ENCODE data around the gene HBP1. TPM values are rescaled to one million over a fixed set of nuclear protein-coding genes. Genes with fewer than 3 reads are reported as not detected.

Gene HBP1
- polyA plus RNA-seq, 1 donor from 2014 or later: 37.7 TPM

DNA sequence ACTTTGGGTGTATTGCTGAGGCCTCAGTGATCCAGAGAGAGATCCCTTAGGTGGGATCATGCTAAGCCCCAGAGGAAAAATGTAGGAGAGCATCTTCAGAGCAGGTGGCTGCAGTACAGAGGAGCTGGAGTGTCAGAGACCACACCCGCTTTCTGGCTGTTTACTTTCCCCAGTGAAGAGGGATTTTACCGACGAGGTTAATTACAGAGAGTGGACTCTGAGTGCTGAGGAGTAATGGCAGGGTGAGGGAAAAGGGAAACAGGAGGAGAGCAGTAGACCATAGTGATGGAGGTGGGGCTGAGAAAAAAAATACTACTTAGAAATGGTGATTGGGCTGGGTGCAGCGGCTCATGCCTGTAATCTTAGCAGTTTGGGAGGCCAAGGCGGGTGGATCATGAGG is 43.3 kb upstream of the HBP1 start:
- H3K4me3 ChIP-seq (ENCODE audit: low read length): no peak overlapping the region
- H3K9me2 ChIP-seq (ENCODE audit: insufficient read depth, low read length): no peaks in the 10 kb centered on the region
- H4K20me1 ChIP-seq (ENCODE audit: insufficient read depth): no peaks in the 10 kb centered on the region
- TF ChIP-seq SMC3 (conservative IDR thresholded peaks at IDR 0.05; ENCODE audit: poor library complexity) (no peak), TAF1 (IDR thresholded peaks at IDR 0.05; ENCODE audit: low read depth) (no peak), EP300 (conservative IDR thresholded peaks at IDR 0.05; ENCODE audit: poor library complexity, severe bottlenecking) (no peak), POLR2AphosphoS5 (IDR thresholded peaks at IDR 0.05) (no peak), RAD21 (conservative IDR thresholded peaks at IDR 0.05) (no peak), MXI1 (conservative IDR thresholded peaks at IDR 0.05; ENCODE audit: poor library complexity, severe bottlenecking) (no peak), EZH2 (IDR thresholded peaks at IDR 0.05; ENCODE audit: borderline replicate concordance, insufficient read depth, low read length, poor library complexity, severe bottlenecking) (no peak)
- TF ChIP-seq, protein P1, sequence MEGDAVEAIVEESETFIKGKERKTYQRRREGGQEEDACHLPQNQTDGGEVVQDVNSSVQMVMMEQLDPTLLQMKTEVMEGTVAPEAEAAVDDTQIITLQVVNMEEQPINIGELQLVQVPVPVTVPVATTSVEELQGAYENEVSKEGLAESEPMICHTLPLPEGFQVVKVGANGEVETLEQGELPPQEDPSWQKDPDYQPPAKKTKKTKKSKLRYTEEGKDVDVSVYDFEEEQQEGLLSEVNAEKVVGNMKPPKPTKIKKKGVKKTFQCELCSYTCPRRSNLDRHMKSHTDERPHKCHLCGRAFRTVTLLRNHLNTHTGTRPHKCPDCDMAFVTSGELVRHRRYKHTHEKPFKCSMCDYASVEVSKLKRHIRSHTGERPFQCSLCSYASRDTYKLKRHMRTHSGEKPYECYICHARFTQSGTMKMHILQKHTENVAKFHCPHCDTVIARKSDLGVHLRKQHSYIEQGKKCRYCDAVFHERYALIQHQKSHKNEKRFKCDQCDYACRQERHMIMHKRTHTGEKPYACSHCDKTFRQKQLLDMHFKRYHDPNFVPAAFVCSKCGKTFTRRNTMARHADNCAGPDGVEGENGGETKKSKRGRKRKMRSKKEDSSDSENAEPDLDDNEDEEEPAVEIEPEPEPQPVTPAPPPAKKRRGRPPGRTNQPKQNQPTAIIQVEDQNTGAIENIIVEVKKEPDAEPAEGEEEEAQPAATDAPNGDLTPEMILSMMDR (IDR thresholded peaks at IDR 0.05; ENCODE audit: poor library complexity, severe bottlenecking): no peak
- TF ChIP-seq, protein P2, sequence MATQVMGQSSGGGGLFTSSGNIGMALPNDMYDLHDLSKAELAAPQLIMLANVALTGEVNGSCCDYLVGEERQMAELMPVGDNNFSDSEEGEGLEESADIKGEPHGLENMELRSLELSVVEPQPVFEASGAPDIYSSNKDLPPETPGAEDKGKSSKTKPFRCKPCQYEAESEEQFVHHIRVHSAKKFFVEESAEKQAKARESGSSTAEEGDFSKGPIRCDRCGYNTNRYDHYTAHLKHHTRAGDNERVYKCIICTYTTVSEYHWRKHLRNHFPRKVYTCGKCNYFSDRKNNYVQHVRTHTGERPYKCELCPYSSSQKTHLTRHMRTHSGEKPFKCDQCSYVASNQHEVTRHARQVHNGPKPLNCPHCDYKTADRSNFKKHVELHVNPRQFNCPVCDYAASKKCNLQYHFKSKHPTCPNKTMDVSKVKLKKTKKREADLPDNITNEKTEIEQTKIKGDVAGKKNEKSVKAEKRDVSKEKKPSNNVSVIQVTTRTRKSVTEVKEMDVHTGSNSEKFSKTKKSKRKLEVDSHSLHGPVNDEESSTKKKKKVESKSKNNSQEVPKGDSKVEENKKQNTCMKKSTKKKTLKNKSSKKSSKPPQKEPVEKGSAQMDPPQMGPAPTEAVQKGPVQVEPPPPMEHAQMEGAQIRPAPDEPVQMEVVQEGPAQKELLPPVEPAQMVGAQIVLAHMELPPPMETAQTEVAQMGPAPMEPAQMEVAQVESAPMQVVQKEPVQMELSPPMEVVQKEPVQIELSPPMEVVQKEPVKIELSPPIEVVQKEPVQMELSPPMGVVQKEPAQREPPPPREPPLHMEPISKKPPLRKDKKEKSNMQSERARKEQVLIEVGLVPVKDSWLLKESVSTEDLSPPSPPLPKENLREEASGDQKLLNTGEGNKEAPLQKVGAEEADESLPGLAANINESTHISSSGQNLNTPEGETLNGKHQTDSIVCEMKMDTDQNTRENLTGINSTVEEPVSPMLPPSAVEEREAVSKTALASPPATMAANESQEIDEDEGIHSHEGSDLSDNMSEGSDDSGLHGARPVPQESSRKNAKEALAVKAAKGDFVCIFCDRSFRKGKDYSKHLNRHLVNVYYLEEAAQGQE (IDR thresholded peaks at IDR 0.05; ENCODE audit: borderline replicate concordance): no peak
- H3K4me2 ChIP-seq (ENCODE audit: low read length): no peak overlapping the region
- no peak overlapping the region for H3K27ac ChIP-seq (ENCODE audit: low read length)
- no peaks in the 10 kb centered on the region for H3K9me3 ChIP-seq (ENCODE audit: low read length)
- H3F3A ChIP-seq (ENCODE audit: insufficient read depth, low read length, poor library complexity, severe bottlenecking): no peaks in the 10 kb centered on the region
- H2AFZ ChIP-seq (ENCODE audit: low read depth, low read length): no peak overlapping the region
- H3K36me3 ChIP-seq (ENCODE audit: insufficient read depth, low read length): no peaks in the 10 kb centered on the region
- H3K79me2 ChIP-seq (replicated peaks; ENCODE audit: insufficient read depth, low read length): no peaks in the 10 kb centered on the region
- H3K27me3 ChIP-seq (ENCODE audit: insufficient read depth, low read depth, low read length): no peaks in the 10 kb centered on the region
- H3K9ac ChIP-seq (ENCODE audit: low read length): no peak overlapping the region

DNA sequence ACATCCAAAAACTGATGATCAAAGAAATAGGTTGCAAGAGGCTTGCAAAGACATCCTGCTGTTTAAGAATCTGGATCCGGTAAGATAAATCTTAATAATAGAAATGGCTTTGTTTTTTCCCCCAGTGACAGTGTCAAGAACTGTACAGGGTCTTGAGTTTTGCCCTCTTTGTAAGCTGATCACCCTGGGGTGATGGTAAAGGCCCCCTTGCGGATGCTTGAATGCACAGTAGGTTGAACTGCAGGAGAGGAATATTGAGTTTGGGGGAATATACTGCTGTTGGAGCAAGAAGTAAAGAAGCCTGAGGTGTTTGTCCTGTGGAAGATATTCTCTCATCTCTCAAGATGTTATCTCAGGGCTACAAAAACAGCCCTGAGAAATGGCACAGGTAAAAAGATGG is 40.6 kb upstream of the HBP1 start:
- no peak for TF ChIP-seq RAD21 (conservative IDR thresholded peaks at IDR 0.05)
- TF ChIP-seq EZH2 (IDR thresholded peaks at IDR 0.05; ENCODE audit: borderline replicate concordance, insufficient read depth, low read length, poor library complexity, severe bottlenecking): no peak
- TF ChIP-seq EP300 (conservative IDR thresholded peaks at IDR 0.05; ENCODE audit: poor library complexity, severe bottlenecking): no peak
- TF ChIP-seq, protein P1 (IDR thresholded peaks at IDR 0.05; ENCODE audit: poor library complexity, severe bottlenecking): no peak
- TF ChIP-seq TAF1 (IDR thresholded peaks at IDR 0.05; ENCODE audit: low read depth): no peak
- no peak for TF ChIP-seq MXI1 (conservative IDR thresholded peaks at IDR 0.05; ENCODE audit: poor library complexity, severe bottlenecking)
- no peak for TF ChIP-seq POLR2AphosphoS5 (IDR thresholded peaks at IDR 0.05)
- TF ChIP-seq SMC3 (conservative IDR thresholded peaks at IDR 0.05; ENCODE audit: poor library complexity): no peak
- TF ChIP-seq, protein P2 (IDR thresholded peaks at IDR 0.05; ENCODE audit: borderline replicate concordance): no peak
- no peaks in the 10 kb centered on the region for H3K27me3 ChIP-seq (ENCODE audit: insufficient read depth, low read depth, low read length)
- no peak overlapping the region for H3K4me3 ChIP-seq (ENCODE audit: low read length)
- H3K36me3 ChIP-seq (ENCODE audit: insufficient read depth, low read length): no peaks in the 10 kb centered on the region
- H3K79me2 ChIP-seq (replicated peaks; ENCODE audit: insufficient read depth, low read length): no peaks in the 10 kb centered on the region
- no peaks in the 10 kb centered on the region for H4K20me1 ChIP-seq (ENCODE audit: insufficient read depth)
- H3K9me2 ChIP-seq (ENCODE audit: insufficient read depth, low read length): no peaks in the 10 kb centered on the region
- H3K9ac ChIP-seq (ENCODE audit: low read length): no peak overlapping the region
- H3K4me2 ChIP-seq (ENCODE audit: low read length): no peak overlapping the region
- H3F3A ChIP-seq (ENCODE audit: insufficient read depth, low read length, poor library complexity, severe bottlenecking): no peaks in the 10 kb centered on the region
- H3K9me3 ChIP-seq (ENCODE audit: low read length): no peaks in the 10 kb centered on the region
- H2AFZ ChIP-seq (ENCODE audit: low read depth, low read length): no peak overlapping the region
- H3K27ac ChIP-seq (ENCODE audit: low read length): no peak overlapping the region

All from neural cell (in vitro differentiated cells).